GM18870 (cell line): ENCODE results near the gene AFG1L.
"Not testable (repeated sequence)": the region's sequence is repeated elsewhere in the genome, so short reads cannot be mapped to it uniquely, and the experiment has no call there.

Source experiments
- ATAC-seq: cut with Tn5 transposase; IDR thresholded peaks from one replicate; pipeline ENCODE4 v1.9.1; 2021; ENCODE audit warnings: moderate library complexity; ENCODE audit not compliant: unreplicated experiment

The AFG1L gene

GRCh38 chr6:108294727-108295625 is at the start of gene AFG1L:
Gene AFG1L, plus strand, starts transcription at chr6:108295054. Its CDS starts 26 bp downstream, at chr6:108295080.
- ATAC-seq: peak; percentile 73

- ATAC-seq: not testable (repeated sequence)
These were observed 49.8 kb upstream of the AFG1L start for GRCh38 chr6:108245095-108245494.

GRCh38 chr6:108247965-108248536 is 46.8 kb upstream of the AFG1L start:
- no peak for ATAC-seq

GRCh38 chr6:108250240-108250866 is 44.5 kb upstream of the AFG1L start:
- ATAC-seq: no peak

GRCh38 chr6:108251252-108251651 is 43.6 kb upstream of the AFG1L start:
- ATAC-seq: no peak

GRCh38 chr6:108252055-108252454 is 42.8 kb upstream of the AFG1L start:
- no peak for ATAC-seq

GRCh38 chr6:108253241-108253640 is 41.6 kb upstream of the AFG1L start:
- ATAC-seq: no peak

GRCh38 chr6:108254433-108255410 is 40.1 kb upstream of the AFG1L start:
- ATAC-seq: no peak

GRCh38 chr6:108260126-108260808 is 34.6 kb upstream of the AFG1L start:
- no peak for ATAC-seq

- ATAC-seq: peak; percentile 75
These were observed 33.9 kb upstream of the AFG1L start, which contains the start of gene SNX3 for GRCh38 chr6:108260809-108261569. Gene SNX3, minus strand, starts transcription at chr6:108261040. Its CDS starts 119 bp downstream, at chr6:108260921.

GRCh38 chr6:108263371-108263770 is 31.5 kb upstream of the AFG1L start:
- no peak for ATAC-seq

GRCh38 chr6:108268845-108269244 is 26.0 kb upstream of the AFG1L start:
- ATAC-seq: no peak

GRCh38 chr6:108269955-108270354 is 24.9 kb upstream of the AFG1L start:
- not testable (repeated sequence) for ATAC-seq

GRCh38 chr6:108274546-108274945 is 20.3 kb upstream of the AFG1L start:
- no peak for ATAC-seq

GRCh38 chr6:108275976-108276375 is 18.9 kb upstream of the AFG1L start:
- ATAC-seq: no peak

GRCh38 chr6:108277295-108277694 is 17.6 kb upstream of the AFG1L start:
- ATAC-seq: no peak

- ATAC-seq: no peak
These were observed 17.0 kb upstream of the AFG1L start for GRCh38 chr6:108277831-108278230.

GRCh38 chr6:108285381-108285780 is 9.5 kb upstream of the AFG1L start:
- ATAC-seq: no peak

GRCh38 chr6:108286366-108286765 is 8.5 kb upstream of the AFG1L start:
- no peak for ATAC-seq
